A673 (cell line): ENCODE data around the gene CXADR. TPM values are rescaled to one million over a fixed set of nuclear protein-coding genes. Genes with fewer than 3 reads are reported as not detected.

Source experiments
- BruUV-seq: library from RNA; stranded (reverse); fragments of 400-500 nt; replicated peaks from 2 replicates; lab custom pipeline; 2021; lab: Mats Ljungman, UMichigan
- CTCF ChIA-PET: fragments of 300-600 bp; sonication (Branson Sonifier 250); formaldehyde crosslinking; loops from one replicate; lab custom pipeline; 2022; ENCODE audit warnings: antibody characterized with exemption; lab: Charles Lee
- POLR2A ChIA-PET: fragments of 300-600 bp; sonication (Branson Sonifier 250); formaldehyde crosslinking; loops from one replicate; lab custom pipeline; 2022; ENCODE audit warnings: antibody characterized with exemption; ENCODE audit not compliant: low non-redundant PET; lab: Charles Lee
- DNase-seq: peaks from one replicate; pipeline ENCODE4 v3.0.0-alpha.2; 2015; ENCODE audit warnings: low spot score
- H3K27ac ChIP-seq: fragments of 200-600 bp; sonication (generic); 2 replicates; pipeline ENCODE4 v1.5.1; 2016; ENCODE audit warnings: mixed run types, low read depth, mild to moderate bottlenecking, mixed read lengths, antibody characterized with exemption, low read length; ENCODE audit not compliant: poor library complexity, severe bottlenecking
- H3K27me3 ChIP-seq: fragments of 200-600 bp; sonication (generic); replicated peaks from 2 replicates; pipeline ENCODE4 v1.6.1; 2017; ENCODE audit warnings: mixed run types, low read depth, mild to moderate bottlenecking, mixed read lengths, antibody characterized with exemption, low read length; ENCODE audit not compliant: insufficient read depth, poor library complexity
- H3K36me3 ChIP-seq: fragments of 200-600 bp; sonication (generic); 2 replicates; pipeline ENCODE4 v1.6.1; 2016; ENCODE audit warnings: mixed run types, mild to moderate bottlenecking, mixed read lengths, antibody characterized with exemption, low read length; ENCODE audit not compliant: insufficient read depth, poor library complexity, severe bottlenecking
- H3K4me1 ChIP-seq: fragments of 200-600 bp; sonication (generic); 2 replicates; pipeline ENCODE4 v1.6.1; 2017; ENCODE audit warnings: mixed run types, mild to moderate bottlenecking, mixed read lengths, antibody characterized with exemption, low read length; ENCODE audit not compliant: insufficient read depth, poor library complexity, severe bottlenecking
- H3K4me3 ChIP-seq: fragments of 200-600 bp; sonication (generic); 2 replicates; pipeline ENCODE4 v1.5.1; 2016; ENCODE audit warnings: low read depth, mixed run types, mild to moderate bottlenecking, mixed read lengths, low read length; ENCODE audit not compliant: poor library complexity, severe bottlenecking
- H3K9me3 ChIP-seq: fragments of 200-600 bp; sonication (generic); 2 replicates; pipeline ENCODE4 v1.6.1; 2016; ENCODE audit warnings: mixed run types, low read depth, mild to moderate bottlenecking, mixed read lengths, antibody characterized with exemption, low read length; ENCODE audit not compliant: poor library complexity, severe bottlenecking
- CTCF ChIP-seq: fragments of 300-800, 200-600 bp; sonication (generic); conservative IDR thresholded peaks from 2 replicates; pipeline ENCODE4 v1.5.1; 2017; ENCODE audit warnings: low read depth, mild to moderate bottlenecking, antibody characterized with exemption, low read length, moderate library complexity, mixed read lengths
- EZH2 ChIP-seq: fragments of 200-600 bp; sonication (generic); IDR thresholded peaks from 2 replicates; pipeline ENCODE4 v1.6.1; 2017; ENCODE audit warnings: borderline replicate concordance, low read depth, mild to moderate bottlenecking, mixed read lengths, antibody characterized with exemption, low read length; ENCODE audit not compliant: poor library complexity, severe bottlenecking
- intact Hi-C: fragments of 100-400 bp; cut with micrococcal nuclease; formaldehyde crosslinking; loops from one replicate; pipeline ENCODE4 v1.10.0; 2022; ENCODE audit not compliant: unreplicated experiment
- total RNA-seq: library from RNA; stranded (reverse); gene quantifications from 2 replicates; pipeline ENCODE4 v1.2.3, GENCODE V29; 2021

The CXADR gene
- total RNA-seq, 1 experiment from 2014 or later: 17.7 TPM

GRCh38 chr21:17622018-17622417, 109.2 kb downstream of the CXADR start:
- CTCF ChIA-PET: no interaction called here
- TF ChIP-seq CTCF (no peak), EZH2 (no peak)
- POLR2A ChIA-PET: no interaction called here
- BruUV-seq: no TSS peak
- H3K36me3 ChIP-seq: no peaks in the 10 kb centered on the region
- H3K4me3 ChIP-seq: no peak overlapping the region
- H3K4me1 ChIP-seq: no peaks in the 10 kb centered on the region
- H3K27me3 ChIP-seq: no peaks in the 10 kb centered on the region
- intact Hi-C loops: no loop called here
- H3K9me3 ChIP-seq: no peaks in the 10 kb centered on the region
- no peak for DNase-seq
- no peak overlapping the region for H3K27ac ChIP-seq

- Histone ChIP-seq H3K9me3 (no peaks in the 10 kb centered on the region), H3K36me3 (no peaks in the 10 kb centered on the region), H3K27me3 (no peaks in the 10 kb centered on the region), H3K4me3 (no peak overlapping the region), H3K27ac (no peak overlapping the region), H3K4me1 (no peaks in the 10 kb centered on the region)
- BruUV-seq: no TSS peak
- DNase-seq: no peak
- CTCF ChIA-PET: no interaction called here
- POLR2A ChIA-PET: no interaction called here
- TF ChIP-seq CTCF (no peak), EZH2 (no peak)
- intact Hi-C loops: no loop called here
Observed at GRCh38 chr21:17631195-17631594, 118.4 kb downstream of the CXADR start.

GRCh38 chr21:17636711-17637110, 123.9 kb downstream of the CXADR start:
- H3K4me3 ChIP-seq: no peak overlapping the region
- ChIA-PET CTCF (no interaction called here), POLR2A (no interaction called here)
- intact Hi-C loops: no loop called here
- H3K27ac ChIP-seq: no peak overlapping the region
- no peak for DNase-seq
- H3K9me3 ChIP-seq: no peaks in the 10 kb centered on the region
- no peaks in the 10 kb centered on the region for H3K4me1 ChIP-seq
- TF ChIP-seq EZH2: no peak
- no peak for TF ChIP-seq CTCF
- H3K36me3 ChIP-seq: no peaks in the 10 kb centered on the region
- H3K27me3 ChIP-seq: no peaks in the 10 kb centered on the region
- no TSS peak for BruUV-seq
